Fibroblast of lung (primary cell): Measurements from ENCODE around the gene IL23A.

Experiments
- EZH2 ChIP-seq: IDR thresholded peaks from 2 replicates; pipeline ENCODE4 v1.5.1; 2012; ENCODE audit warnings: low read length, control low read depth, mild to moderate bottlenecking; ENCODE audit errors: missing control alignments
- TF ChIP-seq, protein P1 (sequence below), 2 donors: IDR thresholded peaks in 1 of 2; conservative IDR thresholded peaks in 1 of 2; 1 replicate in 1 of 2; 2 replicates in 1 of 2; pipeline ENCODE4 v1.5.1; 2011 to 2012; ENCODE audit warnings: low read length in 2 of 2, control low read depth in 1 of 2, inconsistent platforms in 1 of 2, low read depth in 1 of 2, mild to moderate bottlenecking in 1 of 2

DNA sequence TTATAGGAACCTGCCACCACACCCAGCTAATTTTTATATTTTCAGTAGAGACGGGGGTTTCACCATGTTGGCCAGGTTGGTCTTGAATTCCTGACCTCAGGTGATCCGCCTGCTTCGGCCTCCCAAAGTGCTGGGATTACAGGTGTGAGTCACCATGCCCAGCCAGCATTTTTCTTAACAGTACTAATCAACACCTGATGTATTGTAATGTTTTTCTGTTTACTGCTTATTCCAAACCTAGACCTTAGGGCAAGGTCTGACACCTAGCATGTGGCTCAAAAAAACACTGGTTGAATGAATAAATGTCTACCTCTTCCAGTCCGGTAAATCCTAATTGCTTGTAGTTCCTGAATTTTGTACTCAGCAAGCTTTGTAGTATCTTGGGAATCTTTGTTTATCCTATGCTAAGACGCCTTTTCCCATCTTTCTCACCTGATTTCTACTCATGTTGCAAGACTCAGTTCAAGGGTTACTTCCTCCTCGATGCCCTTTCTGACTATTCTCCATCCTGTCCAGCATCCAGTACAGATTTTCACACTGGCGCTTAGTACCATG is 7.7 kb upstream of the IL23A start:
- TF ChIP-seq, protein P1, sequence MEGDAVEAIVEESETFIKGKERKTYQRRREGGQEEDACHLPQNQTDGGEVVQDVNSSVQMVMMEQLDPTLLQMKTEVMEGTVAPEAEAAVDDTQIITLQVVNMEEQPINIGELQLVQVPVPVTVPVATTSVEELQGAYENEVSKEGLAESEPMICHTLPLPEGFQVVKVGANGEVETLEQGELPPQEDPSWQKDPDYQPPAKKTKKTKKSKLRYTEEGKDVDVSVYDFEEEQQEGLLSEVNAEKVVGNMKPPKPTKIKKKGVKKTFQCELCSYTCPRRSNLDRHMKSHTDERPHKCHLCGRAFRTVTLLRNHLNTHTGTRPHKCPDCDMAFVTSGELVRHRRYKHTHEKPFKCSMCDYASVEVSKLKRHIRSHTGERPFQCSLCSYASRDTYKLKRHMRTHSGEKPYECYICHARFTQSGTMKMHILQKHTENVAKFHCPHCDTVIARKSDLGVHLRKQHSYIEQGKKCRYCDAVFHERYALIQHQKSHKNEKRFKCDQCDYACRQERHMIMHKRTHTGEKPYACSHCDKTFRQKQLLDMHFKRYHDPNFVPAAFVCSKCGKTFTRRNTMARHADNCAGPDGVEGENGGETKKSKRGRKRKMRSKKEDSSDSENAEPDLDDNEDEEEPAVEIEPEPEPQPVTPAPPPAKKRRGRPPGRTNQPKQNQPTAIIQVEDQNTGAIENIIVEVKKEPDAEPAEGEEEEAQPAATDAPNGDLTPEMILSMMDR (conservative IDR thresholded peaks at IDR 0.05 in 1 of 2, IDR thresholded peaks at IDR 0.05 in 1 of 2; ENCODE audit: low read depth in 1 of 2, low read length in 2 of 2): no peak
- no peak for TF ChIP-seq EZH2
